NCI-H1048 (cell line): ENCODE data around the gene NUDT3.
"Not testable (repeated sequence)": the region's sequence is repeated elsewhere in the genome, so short reads cannot be mapped to it uniquely, and the experiment has no call there.

Experiments
- DNase-seq: peaks from one replicate; lab custom pipeline; 2025; lab: John Stamatoyannopoulos, UW

The NUDT3 gene

DNA sequence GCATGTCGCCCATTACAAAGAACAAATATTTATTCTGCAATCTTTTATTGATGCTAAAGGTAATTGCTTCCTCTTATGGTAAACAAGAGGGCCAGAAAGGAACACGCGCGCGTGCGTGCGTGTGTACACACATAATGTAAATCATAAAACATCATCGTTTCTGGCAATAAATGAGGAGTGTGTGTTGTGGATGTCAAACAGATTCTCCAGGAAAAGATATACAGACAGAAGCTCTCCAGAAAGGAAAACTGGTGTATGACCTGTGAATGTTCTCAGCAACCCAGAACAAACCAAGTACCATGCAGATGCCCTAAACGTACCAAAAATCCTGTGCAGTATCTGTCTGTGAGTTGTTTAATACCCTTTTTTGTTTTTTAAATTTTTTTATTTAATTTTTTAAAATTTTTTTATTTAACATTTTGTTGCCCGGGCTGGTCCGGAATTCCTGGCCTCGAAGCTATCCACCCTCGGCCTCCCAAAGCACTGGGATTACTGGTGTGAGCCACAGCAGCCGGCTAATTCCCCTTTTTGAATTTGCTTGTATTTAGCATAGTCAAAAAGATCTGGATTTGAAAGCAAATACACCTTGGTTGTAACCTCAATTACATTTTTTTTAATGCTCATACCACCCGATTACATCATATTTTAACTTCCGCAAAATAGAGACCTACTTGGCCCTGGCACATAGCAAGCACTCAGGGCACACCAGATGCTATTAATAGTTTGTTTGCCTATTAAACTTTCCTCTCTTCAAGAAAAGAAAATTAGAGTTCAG, 909 bp upstream of the NUDT3 start:
- no peak for DNase-seq

DNA sequence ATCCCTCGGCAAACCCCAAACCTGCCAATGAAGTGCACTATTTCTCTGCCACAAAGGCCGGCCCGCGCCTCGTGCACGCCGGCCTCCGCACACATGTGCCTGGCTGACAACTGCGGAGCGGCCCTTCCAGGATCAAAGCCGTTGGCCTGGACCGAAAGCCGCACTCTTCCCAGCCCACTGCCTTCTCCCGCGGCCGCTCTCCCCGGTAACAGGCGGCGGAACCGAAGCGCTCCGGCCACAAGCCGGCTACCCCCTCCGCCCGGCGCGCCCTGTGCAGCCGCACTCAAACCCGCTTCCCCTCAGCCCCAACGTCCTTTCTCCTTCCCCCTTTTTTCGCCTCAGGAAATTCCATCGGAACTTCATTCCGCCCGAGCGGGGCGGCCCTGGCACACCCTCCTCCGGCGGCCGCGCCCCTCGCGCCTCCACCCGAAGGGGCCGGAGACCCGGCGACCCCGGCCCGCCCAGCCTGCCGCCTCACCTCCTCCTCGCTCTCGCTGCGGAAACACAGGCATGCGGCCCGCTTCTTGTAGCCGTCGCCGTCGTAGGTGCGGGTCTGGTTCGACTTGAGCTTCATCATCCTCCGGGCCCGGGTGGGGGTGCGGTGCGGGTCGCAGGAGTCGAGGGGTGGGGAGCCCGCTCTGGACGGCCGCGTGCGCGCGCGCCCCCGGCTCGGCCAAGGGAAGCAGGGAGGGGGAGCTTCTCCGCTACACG, 528 bp downstream of the NUDT3 start:
- DNase-seq: no peak

DNA sequence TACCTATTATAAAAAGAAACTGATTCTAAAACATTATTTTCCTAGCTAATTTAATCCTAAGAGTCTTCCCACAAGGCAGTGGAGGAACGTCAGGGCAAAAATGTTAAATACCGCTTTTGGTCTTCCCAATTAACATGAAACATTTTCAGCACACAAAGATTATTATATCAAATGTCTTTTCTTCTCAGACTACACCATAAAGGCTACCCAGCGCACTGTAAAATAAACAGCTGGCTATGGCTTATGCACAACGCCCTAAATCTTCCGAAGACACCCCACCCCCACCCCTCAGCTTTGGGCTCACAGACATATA, 1.0 kb downstream of the NUDT3 start:
- no peak for DNase-seq

DNA sequence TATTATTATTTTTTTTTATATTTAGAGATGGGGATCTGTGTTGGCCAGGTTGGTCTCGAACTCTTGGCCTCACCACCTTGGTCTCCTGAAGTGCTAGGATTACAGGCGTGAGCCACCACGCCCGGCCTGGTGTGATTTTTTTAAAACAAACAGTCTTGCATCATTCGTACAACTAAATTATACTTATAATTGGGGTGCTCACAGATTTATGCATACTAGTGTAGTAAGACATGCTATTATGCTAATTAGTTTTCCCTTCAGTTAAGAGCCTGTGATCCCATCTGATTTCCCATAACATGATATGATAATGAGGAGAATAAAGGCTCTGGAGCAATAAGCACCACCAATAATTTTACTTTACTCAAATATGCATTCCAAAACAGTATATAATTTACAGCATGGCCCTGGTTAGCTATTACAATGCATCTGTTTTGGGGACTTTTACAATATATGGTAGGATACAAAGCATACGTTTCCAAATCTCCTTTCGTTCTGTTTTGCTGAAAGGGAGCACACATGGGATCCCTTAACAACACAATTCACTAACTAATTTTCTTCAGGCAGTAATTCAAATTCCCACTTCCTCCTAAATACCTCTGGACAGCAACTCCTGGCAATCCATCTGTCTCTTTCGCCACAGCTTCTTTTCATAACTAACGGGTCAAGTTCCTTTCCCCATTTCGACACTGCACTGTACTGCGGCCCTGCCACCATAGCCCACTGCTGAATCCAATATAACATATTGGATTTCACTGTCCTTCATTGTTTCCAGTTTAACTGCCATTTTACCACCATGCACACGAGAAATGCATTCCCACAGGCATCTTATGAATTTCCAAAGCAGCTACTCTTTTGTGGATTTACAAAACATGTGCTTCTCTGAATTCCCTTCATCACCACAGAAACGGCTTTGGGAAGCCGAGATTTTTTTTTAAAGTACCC, 1.7 kb downstream of the NUDT3 start:
- DNase-seq: no peak

DNA sequence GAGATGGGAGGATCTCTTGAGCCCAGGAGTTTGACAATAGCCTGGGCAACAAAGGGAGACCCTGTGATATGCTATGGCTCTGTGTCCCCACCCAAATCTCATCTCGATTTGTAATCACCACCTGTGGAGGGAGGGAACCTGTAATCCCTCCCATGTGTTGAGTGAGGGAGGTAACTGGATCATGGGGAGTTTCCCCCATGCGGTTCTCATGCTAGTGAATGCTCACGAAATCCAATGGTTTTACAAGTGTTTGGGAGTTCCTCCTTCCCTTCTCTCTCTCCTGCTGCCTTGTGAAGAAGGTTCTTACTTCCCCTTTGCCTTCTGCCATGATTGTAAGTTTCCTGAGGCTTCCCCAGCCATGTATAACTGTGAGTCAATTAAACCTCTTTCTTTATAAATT, 3.4 kb downstream of the NUDT3 start:
- no peak for DNase-seq

DNA sequence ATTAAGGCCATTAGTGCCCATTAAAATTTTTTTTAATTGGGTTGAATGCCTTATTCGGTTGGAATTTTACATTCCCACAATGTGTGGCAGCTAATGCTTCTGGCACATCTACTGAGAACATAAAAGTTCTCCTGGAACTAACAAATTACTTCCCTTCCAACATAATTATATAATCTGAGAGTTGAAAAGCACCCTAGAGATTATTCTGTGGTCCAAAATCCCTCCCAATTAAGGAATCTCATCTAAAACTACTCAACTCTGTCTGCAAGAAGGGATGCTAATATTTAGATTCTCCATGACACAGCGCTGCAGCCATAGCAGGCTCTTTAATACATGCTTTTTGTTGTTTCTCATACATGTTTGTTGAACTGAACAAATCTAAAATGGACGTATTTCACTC, 4.0 kb downstream of the NUDT3 start:
- no peak for DNase-seq

DNA sequence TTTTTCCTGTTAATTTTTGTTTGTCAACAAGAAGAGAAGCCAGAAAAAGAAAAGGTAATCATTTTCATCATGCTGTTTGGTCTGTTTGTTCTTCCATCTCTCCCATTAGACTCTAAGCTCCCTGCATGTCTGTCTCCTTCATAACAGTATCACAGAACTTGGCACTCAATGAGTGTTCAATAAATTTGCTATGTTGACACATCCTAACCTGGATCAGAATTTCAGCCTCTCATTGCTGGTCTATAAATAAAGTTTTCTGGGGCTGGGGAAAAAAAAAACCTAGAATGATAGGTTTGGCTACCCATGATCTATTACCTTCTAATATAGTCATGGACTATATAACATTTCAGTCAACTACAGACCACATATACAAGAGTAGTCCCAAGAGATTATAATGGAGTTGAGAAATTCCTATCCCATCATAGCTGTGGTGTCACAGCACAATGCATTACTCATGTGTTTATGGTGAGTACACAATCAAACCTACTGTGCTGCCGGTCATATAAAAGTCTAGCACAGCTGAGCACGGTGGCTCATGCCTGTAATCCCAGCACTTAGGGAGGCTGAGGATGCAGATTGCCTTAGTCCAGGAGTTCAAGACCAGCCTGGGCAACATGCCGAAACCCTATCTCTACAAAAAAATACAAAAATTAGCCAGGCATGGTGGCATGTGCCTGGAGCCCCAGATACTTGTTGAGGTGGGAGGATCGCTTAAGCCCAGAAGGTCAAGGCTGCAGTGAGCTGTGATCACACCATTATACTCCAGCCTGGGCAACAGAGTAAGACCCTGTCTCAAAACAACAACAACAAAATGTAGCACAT, 5.9 kb downstream of the NUDT3 start:
- no peak for DNase-seq

DNA sequence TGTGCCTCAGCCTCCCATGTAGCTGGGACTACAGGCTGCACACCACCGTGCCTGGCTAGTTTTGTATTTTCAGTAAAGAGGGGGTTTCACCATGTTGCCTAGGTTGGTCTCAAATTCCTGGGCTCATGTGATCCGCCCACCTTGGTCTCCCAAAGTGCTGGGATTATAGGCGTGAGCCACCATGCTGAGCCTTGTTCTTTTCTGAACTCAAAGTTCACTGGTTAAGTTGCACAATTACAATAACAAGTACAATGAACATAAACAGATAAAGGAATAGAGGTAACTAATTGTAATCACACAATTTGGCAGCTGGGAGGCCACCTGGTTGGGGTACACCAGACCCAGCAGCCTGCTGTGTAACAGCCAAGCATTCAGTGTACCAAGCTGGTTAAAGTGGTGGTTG, 6.7 kb downstream of the NUDT3 start:
- DNase-seq: no peak

DNA sequence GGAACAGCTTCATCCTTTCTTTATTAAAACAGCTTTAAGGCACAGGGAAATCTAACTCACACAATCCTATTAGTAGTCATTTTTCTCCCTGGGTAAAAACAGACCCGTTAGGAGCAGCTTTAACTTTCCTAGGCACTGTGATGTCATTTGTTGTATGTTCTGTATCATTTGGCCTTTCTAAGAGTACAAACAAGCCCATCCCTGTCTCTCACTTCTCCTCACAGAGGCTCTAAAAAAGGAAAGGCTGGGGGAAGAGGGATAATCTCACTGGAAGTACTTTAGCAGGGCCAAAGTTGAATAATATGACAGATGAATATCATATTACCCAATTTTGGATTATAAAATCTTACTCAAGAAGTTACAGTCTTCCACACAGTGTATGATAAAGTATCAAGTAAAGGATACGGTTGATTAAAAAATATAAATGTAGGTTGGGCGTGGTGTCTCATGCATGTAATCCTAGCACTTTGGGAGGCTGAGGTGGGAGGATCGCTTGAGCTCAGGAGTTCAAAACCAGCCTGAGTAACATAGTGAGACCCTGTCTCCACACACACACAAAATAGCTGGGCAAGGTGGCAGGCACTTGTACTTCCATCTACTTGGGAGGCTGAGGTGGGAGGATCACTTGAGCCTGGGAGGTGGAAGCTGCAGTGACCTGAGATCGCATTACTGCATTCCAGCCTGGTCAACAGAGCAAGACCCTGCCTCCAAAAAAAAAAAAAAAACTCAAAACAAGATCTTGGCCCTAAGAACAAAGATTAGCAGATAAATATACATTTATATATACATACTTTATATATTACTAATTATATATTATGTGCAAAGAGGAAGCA, 7.9 kb downstream of the NUDT3 start:
- DNase-seq: no peak

DNA sequence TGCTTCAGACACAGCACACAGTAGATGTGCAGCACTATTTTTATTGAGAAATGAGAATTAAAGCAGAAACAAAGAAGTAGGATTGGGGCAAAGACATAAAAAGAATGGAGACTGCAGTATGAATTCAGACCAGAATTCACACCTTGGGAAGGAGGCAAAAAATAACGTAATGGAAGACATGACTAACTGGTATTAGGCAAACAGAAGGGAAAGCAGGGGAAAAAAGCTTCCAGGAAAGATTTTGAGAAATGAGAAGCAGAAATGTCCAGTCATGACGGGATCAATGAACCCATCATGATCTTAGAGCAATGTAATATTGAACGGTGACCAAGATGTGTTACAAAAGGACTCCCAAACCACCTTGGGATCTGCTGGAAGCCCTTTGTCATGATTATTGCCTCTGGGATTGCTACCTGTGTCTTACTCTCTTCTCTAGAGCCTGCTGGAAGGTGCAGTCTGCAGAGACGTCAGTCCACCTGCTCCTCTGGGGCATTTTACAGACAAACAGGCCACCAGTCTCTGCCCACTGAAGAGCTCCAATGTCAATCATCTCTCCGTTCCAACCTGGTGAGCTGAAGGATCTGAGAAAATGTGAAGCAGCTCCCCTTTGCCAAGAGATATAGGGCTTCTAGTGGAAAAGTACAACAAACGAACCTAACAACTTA, 8.7 kb downstream of the NUDT3 start:
- no peak for DNase-seq

DNA sequence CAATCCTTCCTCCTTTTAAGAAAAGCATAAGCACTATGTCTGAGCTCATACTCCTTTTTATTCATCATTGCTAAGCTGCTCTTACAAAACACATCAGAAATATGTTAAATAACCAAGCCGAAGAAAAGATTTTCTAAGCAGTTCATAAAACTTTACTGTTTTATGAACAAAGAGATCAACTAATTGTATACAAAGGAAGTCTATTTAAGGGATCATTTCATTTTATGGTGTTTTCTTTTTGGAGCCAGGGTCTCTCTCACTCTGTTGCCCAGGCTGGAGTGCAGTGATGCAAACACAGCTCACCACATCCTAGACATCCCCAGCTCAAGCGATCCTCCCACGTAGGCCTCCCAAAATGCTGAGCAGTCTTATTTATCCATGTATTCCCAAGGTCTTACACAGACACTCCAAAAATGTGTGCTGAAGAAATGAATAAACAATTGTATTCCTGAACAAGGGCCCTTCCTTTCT, 9.3 kb downstream of the NUDT3 start:
- DNase-seq: no peak

DNA sequence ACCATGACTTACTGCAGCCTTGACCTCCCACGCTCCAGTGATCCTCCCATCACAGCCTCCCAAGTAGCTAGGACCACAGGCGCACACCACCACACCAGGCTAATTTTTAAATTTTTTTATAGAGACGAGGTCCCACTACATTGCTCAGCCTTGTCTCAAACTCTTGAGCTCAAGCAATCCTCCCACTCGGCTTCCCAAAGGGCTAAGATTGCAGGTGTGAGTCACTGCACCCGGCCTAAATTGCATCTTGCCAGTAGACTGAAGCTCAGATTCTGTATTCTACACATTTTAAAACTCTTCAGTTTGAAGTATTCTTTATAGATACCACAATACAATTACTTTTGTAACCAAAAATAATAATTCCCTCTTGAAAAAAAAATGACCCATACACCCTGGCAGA, 11.4 kb downstream of the NUDT3 start:
- DNase-seq: no peak

DNA sequence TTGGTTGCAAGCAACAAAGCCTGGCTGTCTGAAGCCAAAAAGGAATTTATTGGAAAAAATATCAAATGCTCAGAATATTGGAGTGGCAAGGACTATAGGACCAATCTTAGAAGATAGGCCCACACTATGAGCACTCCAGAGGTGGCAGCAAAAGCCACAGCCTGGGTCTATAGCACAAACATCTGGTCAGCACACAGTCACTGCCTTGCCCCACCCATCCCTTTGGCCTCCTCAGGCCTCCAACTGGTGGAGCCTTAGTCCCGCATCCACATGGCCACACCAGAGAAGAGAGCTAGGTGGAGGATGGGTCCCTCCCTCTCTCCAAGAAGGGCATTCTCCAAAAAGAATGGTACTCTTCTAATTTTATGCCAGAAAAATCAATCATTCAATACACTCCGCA, 14.0 kb downstream of the NUDT3 start:
- DNase-seq: no peak

DNA sequence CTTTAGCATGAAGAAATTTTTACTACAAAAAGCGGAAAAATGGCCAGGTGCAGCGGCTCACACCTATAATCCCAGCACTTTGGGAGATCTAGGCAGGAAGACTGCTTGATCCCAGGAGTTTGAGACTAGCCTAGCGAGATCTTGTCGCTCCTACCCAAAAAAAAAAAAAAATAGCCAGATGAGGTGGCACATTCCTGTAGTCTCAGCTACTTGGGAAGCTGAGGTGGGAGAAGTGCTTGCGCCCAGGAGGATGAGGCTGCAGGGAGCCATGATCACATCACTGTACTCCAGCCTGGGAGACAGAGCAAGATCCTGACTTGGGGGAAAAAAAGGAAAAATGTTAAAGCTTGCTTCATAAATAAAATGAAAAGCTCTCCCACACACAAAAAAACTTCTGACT, 14.5 kb downstream of the NUDT3 start:
- no peak for DNase-seq

DNA sequence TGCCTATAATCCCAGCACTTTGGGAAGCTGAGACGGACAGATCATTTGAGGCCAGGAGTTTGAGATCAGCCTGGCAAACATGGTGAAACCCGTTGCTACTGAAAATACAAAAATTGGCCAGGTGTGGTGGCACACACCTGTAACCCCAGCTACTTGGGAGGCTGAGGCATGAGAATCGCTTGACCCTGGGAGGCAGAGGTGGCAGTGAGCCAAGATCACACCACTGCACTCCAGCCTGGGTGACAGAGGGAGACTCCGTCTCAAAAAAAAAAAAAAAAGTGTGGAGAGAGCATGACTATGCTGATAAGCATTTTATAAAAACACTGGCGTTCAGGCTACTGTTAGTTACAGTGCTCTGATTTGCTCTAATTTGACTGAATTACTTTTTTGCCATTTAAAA, 14.9 kb downstream of the NUDT3 start:
- DNase-seq: not testable (repeated sequence)

DNA sequence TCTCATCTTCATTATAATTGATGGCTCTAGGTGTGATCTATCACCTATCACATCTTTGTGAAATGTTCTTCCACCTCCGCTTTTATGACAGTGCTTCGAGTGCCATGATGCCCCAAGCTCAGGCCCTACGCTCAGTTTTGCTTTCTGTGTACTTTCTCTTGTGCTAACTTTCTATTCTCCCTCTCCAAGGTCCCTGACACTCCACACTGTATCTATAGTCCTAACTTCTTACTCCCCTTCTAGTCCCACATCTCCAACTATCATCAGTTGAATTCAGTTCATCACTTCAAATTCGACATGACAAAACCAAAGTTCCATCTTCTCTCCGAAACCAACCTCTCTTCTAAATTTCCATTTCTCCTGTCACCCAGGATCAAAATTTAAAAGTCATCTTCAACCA, 16.6 kb downstream of the NUDT3 start:
- DNase-seq: no peak

DNA sequence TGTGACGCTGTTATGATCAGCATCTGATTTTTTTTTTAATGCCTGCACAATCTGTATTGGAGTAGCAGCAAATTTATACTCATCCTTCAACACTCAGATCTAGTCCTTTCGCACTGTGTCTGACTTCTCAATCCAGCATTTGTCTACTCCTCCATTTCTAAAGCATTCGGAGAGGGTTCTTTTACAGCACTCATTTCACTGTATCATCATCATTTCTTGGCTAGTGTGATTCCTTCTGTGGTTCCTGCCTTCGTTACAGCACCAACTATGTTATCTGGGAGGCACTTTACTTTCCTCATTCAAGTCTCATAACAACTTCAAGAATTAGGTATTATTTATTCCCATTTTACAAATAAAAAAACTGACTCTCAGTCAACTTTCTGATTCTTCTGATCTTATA, 18.0 kb downstream of the NUDT3 start:
- no peak for DNase-seq

DNA sequence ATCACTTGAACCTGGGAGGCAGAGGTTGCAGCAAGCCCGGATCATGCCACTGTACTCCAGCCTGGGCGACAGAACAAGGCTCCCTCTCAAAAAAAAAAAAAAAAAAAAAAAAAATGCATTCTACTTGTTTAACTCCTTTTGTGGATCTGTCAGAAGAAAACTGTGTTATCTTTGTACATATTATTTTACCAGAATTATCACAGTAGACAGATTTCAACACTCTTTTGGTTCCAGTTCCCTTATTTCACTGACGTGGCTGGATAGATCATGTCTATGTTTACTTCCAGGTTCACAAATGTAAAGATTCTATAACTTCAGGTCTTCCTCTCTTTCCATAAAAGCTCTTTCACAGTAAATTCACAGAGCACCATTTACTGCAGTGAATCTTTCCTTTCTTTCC, 18.4 kb downstream of the NUDT3 start:
- no peak for DNase-seq

DNA sequence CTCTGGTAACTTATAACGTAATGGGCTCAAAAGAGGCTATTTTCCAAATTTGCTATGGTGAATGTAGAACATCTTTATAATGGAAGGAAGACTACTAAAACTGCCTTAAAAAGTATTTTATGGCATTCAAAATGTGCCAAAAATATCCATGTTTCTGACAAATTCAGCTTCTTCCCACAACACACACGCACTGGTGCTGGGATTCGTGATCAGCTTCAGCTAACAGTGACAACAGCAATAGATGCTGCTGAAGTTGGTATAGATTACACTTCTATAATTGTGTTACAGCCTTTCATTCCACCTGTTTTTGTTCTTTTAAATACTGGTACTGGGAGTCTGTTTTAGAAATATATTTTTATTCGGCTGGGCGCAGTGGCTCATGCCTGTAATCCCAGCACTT, 19.0 kb downstream of the NUDT3 start:
- DNase-seq: no peak

DNA sequence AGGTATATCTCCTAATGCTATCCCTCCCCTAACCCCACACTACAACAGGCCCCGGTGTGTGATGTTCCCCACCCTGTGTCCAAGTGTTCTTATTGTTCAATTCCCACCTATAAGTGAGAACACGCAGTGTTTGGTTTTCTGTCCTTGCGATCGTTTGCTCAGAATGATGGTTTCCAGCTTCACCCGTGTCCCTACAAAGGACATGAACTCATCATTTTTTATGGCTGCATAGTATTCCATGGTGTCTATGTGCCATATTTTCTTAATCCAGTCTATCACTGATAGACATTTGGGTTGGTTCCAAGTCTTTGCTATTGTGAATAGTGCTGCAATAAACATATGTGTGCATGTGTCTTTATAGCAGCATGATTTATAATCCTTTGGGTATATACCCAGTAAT, 20.6 kb downstream of the NUDT3 start:
- DNase-seq: not testable (repeated sequence)
